ENCODE measurements around the gene HEYL.

GRCh38 chr1:39684313-39684664 lies 44.8 kb upstream of the HEYL start:
- TF ChIP-seq EZH2phosphoT487 (IDR thresholded peaks at IDR 0.05; ENCODE audit: insufficient read depth, low read depth): no peak
- TF ChIP-seq EZH2 (IDR thresholded peaks at IDR 0.05; ENCODE audit: insufficient read depth, poor library complexity, severe bottlenecking): no peak
